ENCODE results near the gene NT5DC2.

Gene NT5DC2

GRCh38 chr3:52533623-52534280, at the start of gene NT5DC2:
TSS of gene NT5DC2 (minus strand) at chr3:52533857. CDS start at chr3:52533737, 120 bp downstream.
- DNase-seq: peak; percentile 86

- no peak for DNase-seq
Measured at GRCh38 chr3:52574056-52574965, 40.7 kb upstream of the NT5DC2 start.

GRCh38 chr3:52572221-52572620, 38.6 kb upstream of the NT5DC2 start:
- no peak for DNase-seq

- DNase-seq: no peak
Measured at GRCh38 chr3:52570076-52570475, 36.4 kb upstream of the NT5DC2 start.

- DNase-seq: no peak
Measured at GRCh38 chr3:52568069-52568468, 34.4 kb upstream of the NT5DC2 start.

GRCh38 chr3:52563984-52564383, 30.3 kb upstream of the NT5DC2 start:
- no peak for DNase-seq

- DNase-seq: no peak
Measured at GRCh38 chr3:52561028-52561747, 27.5 kb upstream of the NT5DC2 start.

- no peak for DNase-seq
Measured at GRCh38 chr3:52558436-52558835, 24.8 kb upstream of the NT5DC2 start.

GRCh38 chr3:52557011-52557960, 23.6 kb upstream of the NT5DC2 start:
- DNase-seq: no peak

GRCh38 chr3:52555056-52555455, 21.4 kb upstream of the NT5DC2 start:
- DNase-seq: no peak

- DNase-seq: no peak
Measured at GRCh38 chr3:52554026-52554755, 20.5 kb upstream of the NT5DC2 start.

GRCh38 chr3:52552089-52552488, 18.4 kb upstream of the NT5DC2 start:
- no peak for DNase-seq

GRCh38 chr3:52551118-52551517, 17.5 kb upstream of the NT5DC2 start:
- DNase-seq: no peak

GRCh38 chr3:52547143-52547542, 13.5 kb upstream of the NT5DC2 start:
- no peak for DNase-seq

GRCh38 chr3:52546111-52546901, 12.6 kb upstream of the NT5DC2 start:
- no peak for DNase-seq

- DNase-seq: no peak
Measured at GRCh38 chr3:52544937-52545336, 11.3 kb upstream of the NT5DC2 start.

GRCh38 chr3:52541050-52541449, 7.4 kb upstream of the NT5DC2 start:
- DNase-seq: no peak

GRCh38 chr3:52539010-52539653, 5.5 kb upstream of the NT5DC2 start:
- peak; percentile 52 for DNase-seq

GRCh38 chr3:52537726-52538421, 4.2 kb upstream of the NT5DC2 start:
- DNase-seq: peak; percentile 55
